Jurkat, Clone E6-1 (cell line): ENCODE data around the gene AMBN. TPM values are rescaled to one million over a fixed set of nuclear protein-coding genes. Genes with fewer than 3 reads are reported as not detected.

Experiments used
- DNase-seq: peaks from one replicate; pipeline ENCODE4 v3.0.0-alpha.2; 2011; ENCODE audit warnings: low read depth, low spot score
- H3K4me3 ChIP-seq: 2 replicates; pipeline ENCODE4 v1.5.1; 2011; ENCODE audit warnings: mild to moderate bottlenecking, low read length, control low read depth, moderate library complexity
- polyA plus RNA-seq: library from polyadenylated mRNA; unstranded; fragments of >200 nt; gene quantifications from one replicate; pipeline ENCODE4 v1.2.1, GENCODE V29; 2012; ENCODE audit warnings: missing spikeins; ENCODE audit not compliant: insufficient read length, insufficient read depth

Gene AMBN, protein sequence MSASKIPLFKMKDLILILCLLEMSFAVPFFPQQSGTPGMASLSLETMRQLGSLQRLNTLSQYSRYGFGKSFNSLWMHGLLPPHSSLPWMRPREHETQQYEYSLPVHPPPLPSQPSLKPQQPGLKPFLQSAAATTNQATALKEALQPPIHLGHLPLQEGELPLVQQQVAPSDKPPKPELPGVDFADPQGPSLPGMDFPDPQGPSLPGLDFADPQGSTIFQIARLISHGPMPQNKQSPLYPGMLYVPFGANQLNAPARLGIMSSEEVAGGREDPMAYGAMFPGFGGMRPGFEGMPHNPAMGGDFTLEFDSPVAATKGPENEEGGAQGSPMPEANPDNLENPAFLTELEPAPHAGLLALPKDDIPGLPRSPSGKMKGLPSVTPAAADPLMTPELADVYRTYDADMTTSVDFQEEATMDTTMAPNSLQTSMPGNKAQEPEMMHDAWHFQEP
- polyA plus RNA-seq = not detected

DNA sequence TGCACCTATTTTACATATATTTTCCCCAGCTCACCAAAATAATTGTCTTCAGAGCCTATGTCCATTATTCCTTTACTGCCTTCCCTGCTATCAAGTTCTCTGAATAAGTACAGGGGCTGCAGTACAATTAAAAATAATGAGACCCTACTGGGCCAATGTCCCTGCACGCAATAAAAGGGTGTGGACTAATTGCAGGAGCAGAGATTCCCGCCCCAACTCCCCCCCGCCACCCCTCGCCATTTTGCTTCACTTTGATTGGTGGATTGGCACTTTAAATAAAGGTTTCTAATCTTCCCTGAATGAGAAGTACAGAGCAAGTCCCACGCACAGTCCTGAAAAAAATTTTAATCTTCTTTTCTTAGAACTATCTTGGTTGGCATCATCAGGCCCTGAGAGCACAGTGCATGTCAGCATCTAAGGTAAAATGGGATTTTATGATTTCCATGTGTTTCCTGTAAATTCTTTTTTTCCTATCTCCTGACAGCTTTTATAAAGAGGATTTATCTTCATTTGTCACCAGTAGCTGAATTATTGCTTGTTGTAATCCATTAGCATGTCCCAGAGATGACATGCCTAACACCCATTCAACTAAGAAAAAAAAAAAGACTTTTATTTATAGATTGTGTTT is at the start of gene AMBN:
TSS of gene AMBN (plus strand) at position 302 of the 628 bp plus-strand sequence. CDS start at position 405, 103 bp downstream.
- no peak within 1 kb of the TSS for H3K4me3 ChIP-seq
- DNase-seq = no peak

DNA sequence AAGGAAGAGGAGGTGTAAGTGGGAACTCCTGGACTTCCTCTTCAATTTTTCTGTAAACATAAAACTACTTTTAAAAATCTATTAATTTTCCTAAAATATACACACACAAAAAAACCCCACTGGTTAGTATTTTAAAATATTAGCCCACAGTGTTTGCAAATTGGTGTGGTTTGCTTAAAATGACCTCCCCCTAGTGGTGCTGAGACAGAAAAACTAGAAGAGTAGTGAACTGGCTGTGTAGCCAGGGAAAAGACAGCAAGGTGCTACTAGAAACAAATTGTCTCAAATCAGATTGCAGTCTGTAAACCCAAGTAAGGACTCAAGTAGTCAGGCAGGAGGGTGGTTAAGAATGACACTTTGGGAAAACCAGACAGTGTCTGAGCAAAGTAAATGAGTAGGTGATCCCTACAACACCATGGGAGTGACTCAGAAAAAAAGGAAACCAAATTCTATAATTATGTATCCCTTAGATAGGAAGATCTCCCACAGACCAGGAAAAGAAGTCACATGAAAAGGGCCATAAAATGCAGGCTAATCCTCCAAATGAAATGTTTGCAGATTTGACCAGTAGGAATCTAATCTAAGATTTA is 47.7 kb upstream of the AMBN start:
- no peak overlapping the region for H3K4me3 ChIP-seq
- no peak for DNase-seq

DNA sequence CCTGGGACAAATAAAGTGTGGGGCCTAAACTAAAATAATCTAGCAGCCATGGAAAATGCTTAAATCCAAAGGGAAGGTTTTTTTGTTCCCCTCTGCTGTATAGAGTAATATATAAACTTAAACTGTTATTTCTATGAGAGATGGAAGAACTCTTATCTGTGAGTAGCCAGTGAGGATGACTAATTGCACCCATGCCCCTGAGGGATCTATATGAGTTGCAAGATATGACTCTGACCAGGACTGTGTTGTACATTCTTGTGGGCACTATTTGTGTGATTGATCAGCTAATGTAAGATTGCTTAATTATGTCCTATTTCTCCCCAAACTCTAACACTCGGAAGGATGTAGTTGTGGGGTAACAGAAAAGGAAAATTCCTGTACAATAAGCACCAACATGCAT is 35.2 kb upstream of the AMBN start:
- H3K4me3 ChIP-seq = no peak overlapping the region
- DNase-seq = no peak

DNA sequence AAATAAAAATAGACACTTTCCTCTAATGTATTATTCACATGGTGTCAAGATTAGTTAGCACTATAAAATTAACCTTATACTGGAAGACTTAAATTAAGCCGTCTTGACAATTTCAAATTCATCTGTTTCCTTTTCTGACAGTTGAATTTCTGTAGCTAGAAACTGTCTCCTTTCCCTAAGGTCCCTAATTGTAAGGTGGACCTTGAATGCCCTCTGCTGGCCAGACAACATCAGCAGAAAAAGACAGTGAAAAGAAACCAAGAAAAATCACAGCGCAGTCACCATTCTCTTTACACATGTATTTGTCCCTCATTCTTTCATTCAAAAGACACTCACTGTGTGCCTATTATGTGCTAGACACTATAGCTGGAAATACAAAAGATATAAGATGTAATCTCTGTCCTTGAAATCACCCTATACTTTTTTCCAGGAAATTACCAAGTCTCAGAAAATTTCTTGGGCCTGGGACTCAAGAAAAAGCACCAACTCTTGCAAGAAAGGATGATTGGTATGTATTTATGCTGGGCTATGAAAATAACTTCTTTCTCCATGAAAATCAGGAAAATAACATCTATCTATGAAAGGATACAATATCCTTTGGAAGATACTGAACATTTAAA is 32.7 kb upstream of the AMBN start:
- peak; percentile 16 for DNase-seq

GRCh38 chr4:70559924-70560323 is 32.1 kb upstream of the AMBN start:
- H3K4me3 ChIP-seq = no peak overlapping the region
- no peak for DNase-seq

More for the DNA sequence above, 32.7 kb upstream of the AMBN start:
- no peak overlapping the region for H3K4me3 ChIP-seq

GRCh38 chr4:70564033-70564432 is 28.0 kb upstream of the AMBN start:
- no peak for DNase-seq
- H3K4me3 ChIP-seq = no peak overlapping the region

GRCh38 chr4:70570796-70571195 is 21.3 kb upstream of the AMBN start:
- H3K4me3 ChIP-seq = no peak overlapping the region
- no peak for DNase-seq

GRCh38 chr4:70571772-70572171 is 20.3 kb upstream of the AMBN start:
- no peak for DNase-seq
- H3K4me3 ChIP-seq = no peak overlapping the region

DNA sequence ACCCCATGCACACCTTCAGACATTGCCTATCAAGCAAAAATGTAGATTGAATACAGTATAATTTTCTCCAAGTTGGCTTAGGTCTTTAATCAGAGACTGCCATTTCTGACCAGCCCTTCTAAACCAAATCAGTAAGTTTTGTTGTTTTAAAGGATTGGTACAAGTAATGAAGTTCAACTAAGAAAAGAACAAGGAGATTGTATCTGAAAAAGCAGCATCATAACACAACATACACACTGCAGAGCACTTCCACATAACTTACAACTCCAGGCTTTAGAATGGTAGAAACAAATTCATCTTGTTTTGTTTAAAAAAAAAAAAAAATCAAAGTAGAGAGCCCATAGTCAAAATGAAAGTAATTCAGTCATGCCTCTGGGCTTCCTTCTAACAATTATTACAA is 16.1 kb upstream of the AMBN start:
- DNase-seq = no peak
- H3K4me3 ChIP-seq = no peak overlapping the region

DNA sequence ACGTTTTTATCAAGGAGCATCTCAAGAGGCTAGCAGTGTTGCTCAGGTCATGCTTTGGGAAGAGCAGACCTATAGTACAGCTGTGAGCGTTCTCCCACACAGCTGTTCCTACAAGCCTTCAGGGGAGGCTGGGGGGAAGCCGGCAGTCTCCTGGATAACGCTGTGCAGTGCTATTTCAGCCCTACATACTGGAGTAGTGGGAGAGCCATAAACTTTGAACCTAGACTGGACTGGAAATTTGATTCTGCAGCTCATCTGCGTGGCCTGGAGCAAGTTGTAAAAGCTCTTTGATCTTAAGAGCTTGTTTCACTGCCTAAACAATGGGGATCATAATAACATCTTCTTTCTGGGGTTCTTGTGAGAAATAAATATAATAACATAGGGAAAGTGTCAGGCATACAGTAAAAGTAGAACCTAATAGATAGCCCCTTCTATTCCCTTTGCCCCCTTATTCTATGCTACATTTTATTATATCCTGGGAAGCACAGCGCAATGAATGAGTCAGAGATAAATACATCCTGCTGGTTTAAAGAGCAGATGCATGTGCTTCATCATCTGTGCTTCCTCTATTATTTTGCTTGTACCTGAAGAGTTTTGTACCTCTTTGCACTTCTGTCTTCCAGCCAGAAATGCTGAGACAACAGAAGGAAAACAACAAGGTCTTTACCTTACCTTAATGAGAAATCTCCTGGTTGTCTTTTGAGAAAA is 14.7 kb upstream of the AMBN start:
- no peak overlapping the region for H3K4me3 ChIP-seq
- no peak for DNase-seq

GRCh38 chr4:70581980-70582379 is 10.1 kb upstream of the AMBN start:
- no peak overlapping the region for H3K4me3 ChIP-seq
- DNase-seq = no peak

DNA sequence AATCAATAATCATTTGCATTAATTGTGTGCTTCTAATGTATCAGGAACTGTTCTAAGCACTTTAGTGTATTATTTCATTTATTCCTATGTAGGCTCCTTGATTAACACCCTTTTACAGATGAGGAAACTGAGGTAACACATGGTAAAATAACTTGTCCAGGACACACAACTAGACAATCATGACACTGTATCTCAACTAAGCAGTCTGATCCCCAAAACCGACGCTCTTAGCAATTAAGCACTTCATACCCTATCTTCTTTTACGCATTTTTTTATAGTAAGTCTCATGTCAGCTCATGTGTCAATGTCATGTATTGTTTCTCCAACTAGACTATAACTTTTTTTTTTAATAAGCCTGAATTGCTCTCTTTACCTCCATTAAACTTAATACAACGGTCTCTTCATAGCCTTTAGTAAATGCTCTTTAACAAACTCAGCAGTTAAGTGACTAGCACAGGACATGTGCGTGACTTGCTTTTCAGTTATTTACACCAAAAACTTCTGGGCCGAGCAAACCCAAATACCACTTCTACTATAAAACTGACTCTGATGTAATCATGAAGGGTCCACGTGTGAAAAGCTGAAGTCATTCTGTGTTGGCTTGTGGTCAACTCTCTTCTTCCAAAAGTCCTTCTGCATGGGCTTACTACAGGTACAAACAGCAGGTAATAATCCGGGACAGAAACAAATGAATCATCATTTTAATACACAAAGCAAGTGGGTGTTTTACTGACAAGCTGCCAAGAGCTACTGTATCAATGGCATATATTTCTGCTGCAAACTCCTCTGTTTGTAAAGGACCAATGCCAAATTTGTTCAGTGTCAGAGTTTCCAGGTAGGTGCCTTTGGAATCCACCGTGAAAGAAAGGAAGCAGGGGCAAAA is 7.9 kb upstream of the AMBN start:
- DNase-seq = no peak
- H3K4me3 ChIP-seq = no peak overlapping the region

- no peak for DNase-seq
- no peak overlapping the region for H3K4me3 ChIP-seq
These were observed 5.2 kb upstream of the AMBN start for GRCh38 chr4:70586841-70587240.

DNA sequence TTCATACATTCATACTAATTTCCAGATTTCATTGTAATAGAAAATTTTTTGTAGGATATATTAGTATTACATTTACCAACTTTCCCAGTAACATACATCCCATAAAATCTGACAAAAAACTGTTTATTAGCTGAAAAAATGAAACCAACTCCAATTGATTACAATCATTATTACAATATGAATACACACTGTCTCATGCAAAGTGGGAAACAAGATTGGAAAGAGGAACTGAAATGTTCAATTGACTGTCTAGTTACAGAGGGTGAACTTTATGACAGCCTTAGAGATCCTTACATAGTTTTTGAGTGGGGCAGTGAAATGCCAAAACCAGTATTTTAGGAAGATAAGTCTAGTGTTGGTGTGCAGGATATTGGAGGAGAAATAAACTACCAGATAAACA is 2.3 kb upstream of the AMBN start:
- no peak for DNase-seq
- H3K4me3 ChIP-seq = no peak overlapping the region

DNA sequence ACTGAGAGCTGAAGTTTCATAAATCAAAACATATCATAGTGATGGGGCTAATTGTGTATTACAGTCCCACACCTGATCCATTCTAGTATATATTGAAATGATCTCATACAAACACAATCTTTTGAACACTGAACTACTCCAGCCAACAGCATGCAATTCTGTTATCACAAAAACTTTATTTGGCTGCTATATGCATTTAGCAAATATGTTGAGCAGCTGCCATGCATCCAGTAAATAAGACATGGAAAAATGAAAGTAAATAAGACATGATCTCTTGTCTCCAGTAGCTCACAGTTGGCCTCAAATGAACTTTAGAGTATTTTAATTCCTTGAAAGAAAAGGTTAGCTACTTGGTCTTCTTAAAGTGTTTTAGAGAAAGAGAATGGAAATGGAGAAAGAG is 2.1 kb downstream of the AMBN start:
- no peak for DNase-seq
- no peak overlapping the region for H3K4me3 ChIP-seq

- H3K4me3 ChIP-seq = no peak overlapping the region
- DNase-seq = no peak
These were observed 8.2 kb downstream of the AMBN start for GRCh38 chr4:70600305-70600704.

- DNase-seq = no peak
- no peak overlapping the region for H3K4me3 ChIP-seq
These were observed 8.9 kb downstream of the AMBN start for GRCh38 chr4:70600977-70601376.

DNA sequence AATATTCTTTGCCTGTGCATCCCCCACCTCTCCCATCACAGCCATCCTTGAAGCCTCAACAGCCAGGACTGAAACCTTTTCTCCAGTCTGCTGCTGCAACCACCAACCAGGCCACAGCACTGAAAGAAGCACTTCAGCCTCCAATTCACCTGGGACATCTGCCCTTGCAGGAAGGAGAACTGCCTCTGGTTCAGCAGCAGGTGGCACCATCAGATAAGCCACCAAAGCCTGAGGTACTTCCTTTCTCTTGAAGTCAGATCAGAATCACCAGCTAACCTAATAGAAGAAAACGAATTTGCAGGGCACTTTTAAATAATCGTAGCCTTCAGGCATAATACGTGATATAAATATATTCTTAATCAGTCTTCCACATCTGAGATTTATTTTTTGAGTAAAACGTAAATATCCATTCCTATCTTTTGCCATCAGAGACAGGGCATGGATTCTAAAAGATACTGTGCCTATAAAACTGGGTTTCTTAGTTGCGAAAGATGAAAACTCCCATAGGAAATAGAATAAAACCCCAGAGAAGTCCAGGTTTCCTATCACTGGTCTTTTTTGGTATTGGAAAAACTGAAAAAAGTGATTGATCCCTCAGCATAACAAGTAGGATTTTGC is 9.5 kb downstream of the AMBN start:
- DNase-seq = peak; percentile 86

More for the DNA sequence above, 9.5 kb downstream of the AMBN start:
- no peak overlapping the region for H3K4me3 ChIP-seq
